GM18867 (cell line): ENCODE measurements around the gene LMLN.
"Not testable (repeated sequence)": the region's sequence is repeated elsewhere in the genome, so short reads cannot be mapped to it uniquely, and the experiment has no call there.

Experiments used
- ATAC-seq: cut with Tn5 transposase; IDR thresholded peaks from one replicate; pipeline ENCODE4 v1.9.1; 2021; ENCODE audit warnings: mild to moderate bottlenecking, moderate library complexity; ENCODE audit not compliant: unreplicated experiment

Gene LMLN

DNA sequence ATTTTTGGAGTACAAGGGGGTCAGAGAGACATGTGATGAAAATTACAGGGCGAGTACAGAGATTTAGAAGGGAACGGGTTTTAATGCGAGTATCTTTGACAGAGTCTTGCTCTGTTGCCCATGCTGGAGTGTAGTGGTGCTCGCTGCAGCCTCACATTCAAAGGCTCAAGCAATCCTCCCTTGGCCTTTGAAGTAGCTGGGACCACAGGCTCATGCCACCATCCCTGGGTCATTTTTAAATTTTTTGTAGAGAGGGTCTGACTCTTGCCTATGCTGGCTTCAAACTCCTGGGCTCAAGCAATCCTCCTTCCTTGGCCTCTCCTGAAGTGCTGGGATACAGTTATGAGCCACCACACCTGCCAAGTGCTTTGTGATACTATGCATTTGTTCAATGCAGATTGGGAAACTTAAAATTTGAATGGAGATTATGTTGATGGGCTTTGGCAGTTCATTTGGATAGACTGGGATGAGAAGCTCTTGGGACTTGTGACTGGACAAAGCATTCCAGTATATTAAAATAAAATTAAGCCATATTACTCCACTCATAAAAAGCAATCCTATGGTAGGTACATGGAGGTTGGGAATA, 4.0 kb upstream of the LMLN start:
- ATAC-seq, result no peak

DNA sequence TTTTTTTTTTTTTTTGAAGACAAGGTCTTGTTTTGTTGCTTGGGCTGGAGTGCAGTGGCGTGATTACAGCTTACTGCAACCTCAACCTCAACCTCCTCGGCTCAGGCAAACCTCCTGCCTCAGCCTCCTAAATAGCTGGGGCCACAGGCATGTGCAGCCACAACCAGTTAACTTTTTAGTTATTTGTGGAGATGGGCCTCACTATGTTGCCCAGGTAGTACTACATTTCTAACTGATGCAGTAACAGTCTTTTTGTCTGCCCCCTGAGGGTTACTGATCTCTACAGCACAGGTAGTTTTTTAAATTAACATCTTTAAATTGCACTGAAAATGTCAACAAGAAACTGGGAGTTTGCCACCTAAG, 3.4 kb upstream of the LMLN start:
- no peak for ATAC-seq

DNA sequence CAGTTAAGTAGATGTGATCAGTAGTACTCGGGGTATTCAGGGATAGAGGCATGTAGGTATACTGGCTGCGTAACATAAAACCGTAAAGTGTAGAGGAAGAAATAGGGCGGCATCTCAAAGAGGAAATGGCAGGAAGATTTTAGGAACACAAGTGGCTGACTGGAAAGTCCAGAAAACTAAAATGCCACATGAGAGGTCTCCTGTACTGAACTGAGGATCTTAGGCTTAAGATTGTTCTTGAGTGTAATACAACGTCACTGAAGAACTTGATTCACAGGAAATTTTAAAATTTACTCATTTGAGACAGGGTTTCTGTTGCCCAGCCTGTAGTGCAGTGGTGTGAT, 2.3 kb upstream of the LMLN start:
- ATAC-seq, result no peak

DNA sequence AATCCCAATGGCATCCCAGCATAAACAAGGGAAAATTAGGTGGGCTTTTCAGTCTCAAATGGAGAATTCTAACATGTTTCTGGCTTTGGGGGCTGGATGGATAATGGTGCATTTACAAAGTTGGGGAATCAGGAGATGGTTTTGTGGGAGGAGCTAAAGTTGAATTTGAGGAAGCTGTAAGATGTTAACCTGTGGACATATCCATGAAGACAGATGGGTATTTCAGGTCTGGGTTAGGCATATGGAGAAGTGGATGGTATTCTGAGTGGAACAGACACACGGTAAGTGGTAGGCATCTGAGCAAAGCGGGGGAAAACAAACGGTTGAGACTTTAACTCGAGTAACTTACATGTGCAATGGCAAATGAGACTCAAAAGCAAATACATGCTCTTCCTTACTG, 1.7 kb upstream of the LMLN start:
- ATAC-seq, result no peak

DNA sequence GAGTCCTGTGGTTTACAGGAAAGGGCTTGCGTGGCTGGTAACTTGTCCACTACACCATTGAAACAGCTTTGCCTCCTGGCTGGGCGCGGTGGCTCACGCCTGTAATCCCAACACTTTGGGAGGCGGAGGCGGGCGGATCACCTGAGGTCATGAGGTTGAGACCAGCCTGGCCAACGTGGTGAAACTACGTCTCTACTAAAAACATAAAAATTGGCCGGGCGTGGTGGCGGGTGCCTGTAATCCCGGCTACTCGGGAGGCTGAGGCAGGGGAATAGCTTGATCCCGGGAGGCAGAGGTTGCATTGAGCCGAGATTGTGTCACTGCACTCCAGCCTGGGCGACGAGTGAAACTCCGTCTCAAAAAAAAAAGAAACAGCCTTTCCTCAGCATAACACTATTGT, 1.2 kb upstream of the LMLN start:
- not testable (repeated sequence) for ATAC-seq

DNA sequence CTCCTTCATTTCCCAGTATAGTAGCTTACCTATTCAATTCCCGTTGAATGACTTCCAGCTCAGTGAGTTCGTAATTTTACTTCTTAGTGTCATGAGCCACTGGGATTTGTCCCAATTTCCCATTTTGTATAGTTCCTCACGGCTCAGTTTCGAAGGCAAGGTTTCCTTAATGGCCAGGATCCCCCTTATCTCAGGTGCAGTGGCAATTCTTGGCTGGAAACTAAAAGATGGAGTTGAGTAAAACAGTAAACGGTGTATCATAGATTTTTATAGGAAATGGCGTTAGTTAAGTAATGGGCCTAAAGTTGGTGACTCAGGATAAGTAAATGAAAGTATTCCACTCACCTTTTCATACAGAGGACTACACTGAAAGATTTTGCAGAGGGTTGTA, 522 bp upstream of the LMLN start:
- ATAC-seq, result no peak

DNA sequence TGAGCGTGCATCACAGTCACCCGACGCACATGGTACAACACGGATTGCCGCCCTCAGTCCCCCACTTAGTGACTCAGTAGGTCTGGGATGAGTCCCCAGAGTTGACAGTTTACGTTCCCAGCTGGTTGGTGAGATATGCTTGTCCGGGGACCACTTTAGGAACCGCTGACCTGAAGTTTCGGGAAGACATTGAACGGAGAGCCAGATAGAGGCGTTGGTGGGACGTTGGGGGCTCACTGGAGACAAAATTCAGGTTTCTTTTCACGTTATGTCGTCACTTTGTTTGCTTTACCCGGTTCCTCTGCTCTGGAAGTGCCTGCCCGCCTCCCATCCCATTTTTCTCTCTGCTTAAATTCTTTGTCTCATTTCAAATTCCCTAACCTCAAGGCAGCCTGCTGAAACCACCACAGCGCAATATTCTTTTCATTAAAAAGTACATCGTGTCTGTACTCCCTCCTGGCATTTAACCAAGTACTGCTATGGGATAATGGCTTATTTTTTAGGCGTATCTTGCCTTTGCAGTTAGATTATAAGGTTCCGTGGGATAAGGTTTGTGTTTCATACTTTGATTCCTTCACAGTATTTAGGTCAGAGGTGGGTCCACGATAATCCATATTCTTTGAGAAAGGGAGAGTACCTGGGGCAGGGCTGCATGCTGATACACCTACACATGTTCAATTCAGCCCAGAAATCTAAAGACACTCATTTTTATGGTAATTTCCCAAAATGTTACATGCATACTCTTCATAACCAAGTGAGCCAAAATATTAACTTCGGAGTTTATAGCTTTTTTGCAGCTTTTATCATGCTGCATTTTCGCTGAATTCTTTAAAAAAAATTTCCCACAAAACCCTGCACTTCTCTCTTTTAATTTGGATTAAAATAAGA, 921 bp downstream of the LMLN start:
- ATAC-seq, result no peak

DNA sequence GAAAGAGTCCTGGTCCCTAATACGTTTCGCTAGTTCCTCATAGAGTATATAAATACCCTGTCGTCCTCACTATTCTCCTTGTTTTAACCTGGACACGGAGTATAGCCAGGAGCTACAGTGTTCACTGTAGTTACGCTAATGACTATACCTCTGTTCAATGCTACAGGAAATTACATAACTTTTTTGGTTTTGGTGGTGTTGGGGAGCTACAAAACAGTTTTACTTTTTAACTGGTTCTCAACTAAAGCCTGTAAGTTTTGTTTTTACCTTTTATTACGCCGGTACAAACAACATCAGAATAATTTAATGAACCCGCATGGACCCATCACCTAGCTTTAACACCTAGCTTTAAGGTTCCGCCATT, 1.5 kb downstream of the LMLN start:
- no peak for ATAC-seq

DNA sequence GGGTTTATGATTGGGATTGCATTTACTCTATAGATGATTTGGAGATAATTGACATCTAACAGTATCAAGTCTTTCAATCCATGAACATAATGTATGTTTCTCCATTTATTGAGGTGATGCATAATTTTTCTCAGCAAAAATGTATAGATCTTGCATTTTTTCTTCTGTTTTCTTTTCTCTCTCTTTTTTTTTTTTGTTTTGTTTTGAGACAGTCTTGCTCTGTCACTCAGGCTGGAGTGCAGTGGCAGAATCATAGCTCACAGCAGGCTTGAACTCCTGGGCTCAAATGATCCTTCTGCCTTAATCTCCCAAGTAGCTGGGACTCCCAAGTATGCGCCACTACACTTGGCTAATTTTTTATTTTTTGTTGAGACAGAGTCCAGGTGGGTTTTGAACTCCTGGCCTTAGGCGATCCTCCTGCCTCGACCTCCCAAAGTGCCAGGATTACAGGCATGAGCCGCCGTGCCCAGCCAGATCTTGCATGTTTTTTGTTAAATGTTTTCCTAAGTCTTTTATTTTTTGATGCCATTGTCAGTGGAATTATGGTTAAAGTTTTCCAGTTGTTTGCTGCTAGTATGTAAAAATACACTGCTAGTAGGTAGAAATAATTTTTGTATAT, 3.1 kb downstream of the LMLN start:
- ATAC-seq, result no peak

DNA sequence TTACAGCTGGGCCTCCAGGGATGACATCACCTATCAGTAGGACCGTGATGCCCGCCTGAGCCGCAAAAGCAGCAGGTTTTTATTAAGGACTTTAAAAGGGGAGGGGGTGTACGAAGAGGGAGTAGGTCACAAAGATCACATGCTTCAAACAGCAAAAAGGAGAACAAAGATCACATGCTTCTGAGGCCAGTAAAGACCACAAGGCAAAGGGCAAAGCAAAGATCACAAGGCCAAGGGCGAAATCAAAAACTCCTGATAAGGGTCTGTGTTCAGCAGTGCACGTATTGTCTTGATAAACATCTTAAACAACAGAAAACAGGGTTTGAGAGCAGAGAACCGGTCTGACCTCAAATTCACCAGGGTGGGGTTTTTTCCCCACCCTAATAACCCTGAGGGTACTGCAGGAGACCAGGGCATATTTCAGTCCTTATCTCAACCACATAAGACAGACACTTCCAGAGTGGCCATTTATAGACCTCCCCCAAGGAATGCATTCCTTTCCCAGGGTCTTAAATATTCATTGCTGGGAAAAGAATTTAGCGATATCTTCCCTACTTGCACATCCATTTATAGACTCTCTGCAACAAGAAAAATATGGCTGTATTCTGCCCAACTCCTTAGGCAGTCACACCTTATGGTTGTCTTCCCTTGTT, 7.4 kb downstream of the LMLN start:
- not testable (repeated sequence) for ATAC-seq

DNA sequence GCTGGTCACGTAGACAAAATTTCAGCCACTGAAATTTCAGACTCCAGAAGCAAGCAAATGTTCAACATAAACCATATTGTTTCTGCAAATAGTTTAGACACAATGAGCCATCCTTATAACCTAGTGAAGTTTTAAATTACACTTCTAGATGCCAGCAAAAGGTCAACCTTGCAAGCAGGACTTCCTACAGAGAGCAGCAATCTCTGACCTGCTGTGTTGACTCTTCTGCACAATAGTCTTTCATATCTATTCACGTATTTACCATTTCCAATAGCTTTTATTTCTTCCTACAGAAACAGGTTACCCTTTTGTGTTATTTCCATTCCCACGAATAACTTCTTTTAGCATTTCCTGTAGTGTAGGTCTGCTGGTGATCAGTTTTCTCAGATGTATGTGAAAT, 10.6 kb downstream of the LMLN start:
- no peak for ATAC-seq

DNA sequence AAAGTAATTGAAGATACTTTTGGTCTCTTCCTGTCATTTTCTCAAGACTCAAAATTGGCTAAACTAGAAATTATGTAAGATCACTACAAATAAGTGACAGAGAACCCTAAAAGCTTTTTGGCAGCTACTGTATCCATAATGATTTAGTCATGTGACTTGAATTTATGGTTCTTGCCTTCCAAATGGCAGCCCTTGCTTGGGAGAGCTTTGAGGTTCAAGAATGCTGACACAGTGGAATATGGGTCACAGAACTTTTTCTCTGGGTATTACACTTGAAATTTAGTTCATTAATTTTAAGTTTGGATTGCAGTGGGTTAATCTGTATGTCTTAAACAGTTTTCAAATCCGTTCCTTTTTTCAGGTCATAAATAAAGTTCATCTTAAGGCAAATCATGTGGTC, 14.0 kb downstream of the LMLN start:
- no peak for ATAC-seq

DNA sequence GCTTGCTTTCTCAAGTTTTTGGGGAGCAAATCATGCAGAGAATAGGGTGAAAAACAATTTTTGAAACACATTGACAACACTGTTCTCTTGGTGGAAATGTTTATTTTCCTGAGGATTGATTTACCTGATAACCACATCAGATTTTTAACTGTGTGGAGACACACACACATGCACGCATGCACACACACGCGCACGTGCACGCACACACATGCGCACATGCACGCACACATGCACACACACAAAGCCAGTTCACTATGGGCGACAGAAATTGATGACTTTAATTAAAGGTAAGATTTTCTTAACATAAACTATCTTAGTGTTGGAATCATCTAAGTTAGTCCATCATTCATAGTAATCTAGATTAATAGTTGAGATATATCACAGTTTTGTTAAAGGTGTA, 15.3 kb downstream of the LMLN start:
- no peak for ATAC-seq

DNA sequence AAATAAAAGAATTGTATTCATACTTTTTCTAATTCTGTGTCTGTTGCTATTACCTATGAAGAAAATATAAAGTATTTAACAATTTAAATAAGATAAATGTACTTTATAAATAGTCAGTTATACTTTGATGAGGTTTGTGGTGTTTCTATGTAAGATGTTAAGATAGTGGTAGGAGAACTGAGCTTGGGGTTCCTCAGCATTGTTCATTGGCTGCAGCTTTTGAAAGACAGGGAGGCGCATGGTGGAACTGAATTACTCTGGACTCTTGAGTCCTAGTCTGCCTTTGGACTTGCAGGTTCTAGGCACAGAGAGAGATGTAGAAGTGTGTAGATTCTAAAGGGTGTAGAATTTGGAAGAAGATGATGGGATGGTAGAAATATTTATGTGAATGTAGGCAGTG, 23.1 kb downstream of the LMLN start:
- no peak for ATAC-seq

DNA sequence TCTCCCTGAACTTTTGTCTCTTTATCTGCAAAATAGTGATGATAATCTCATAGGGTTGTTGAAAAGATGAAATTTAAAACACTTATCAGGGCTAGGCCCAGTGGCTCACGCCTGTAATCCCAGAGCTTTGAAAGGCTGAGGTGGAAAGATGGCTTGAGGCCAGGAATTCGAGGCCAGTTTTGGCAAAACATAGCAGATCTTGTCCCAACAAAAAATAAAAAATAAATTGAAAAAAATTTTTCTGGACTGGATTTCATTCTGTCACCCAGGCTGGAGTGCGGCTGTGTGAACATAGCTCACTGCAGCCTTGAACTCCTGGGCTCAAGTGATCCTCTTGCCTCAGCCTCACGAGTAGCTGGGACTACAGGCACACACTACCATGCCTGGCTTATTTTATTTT, 29.6 kb downstream of the LMLN start:
- ATAC-seq, result no peak

DNA sequence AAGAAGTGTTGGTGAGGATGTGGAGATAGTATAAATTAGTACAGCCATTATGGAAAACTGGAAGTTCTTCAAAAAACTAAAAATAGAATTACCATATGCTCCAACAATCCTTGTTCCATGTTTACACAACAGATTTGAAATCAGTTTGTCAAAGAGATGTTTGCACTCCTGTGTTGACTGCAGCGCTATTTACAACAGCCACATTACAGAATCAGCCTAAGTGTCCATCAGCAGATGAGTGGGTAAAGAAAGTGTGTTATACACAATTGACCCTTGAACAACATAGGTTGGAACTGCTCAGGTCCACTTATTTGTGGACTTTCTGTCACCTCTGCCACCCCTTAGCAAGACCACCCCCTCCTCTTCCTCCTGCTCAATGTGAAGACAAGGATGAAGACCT, 34.7 kb downstream of the LMLN start:
- ATAC-seq, result no peak

DNA sequence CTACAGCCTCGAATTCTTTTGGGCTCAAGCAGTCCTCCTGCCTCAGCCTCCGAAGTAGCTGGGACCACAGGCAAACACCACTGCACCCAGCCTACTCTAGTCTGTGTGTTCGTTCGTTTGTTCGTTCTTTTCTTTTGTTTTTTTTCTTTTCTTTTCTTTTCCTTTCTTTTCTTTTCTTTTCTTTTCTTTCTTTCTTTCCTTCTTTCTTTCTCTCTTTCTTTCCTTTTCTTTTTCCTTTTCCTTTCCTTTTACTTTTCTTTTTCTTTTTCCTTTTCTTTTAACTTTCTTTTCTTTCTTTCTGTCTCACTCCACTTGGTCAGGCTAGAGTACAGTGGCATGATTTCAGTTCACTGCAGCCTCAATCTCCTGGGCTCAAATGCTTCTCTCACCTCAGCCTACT, 36.8 kb downstream of the LMLN start:
- no peak for ATAC-seq

DNA sequence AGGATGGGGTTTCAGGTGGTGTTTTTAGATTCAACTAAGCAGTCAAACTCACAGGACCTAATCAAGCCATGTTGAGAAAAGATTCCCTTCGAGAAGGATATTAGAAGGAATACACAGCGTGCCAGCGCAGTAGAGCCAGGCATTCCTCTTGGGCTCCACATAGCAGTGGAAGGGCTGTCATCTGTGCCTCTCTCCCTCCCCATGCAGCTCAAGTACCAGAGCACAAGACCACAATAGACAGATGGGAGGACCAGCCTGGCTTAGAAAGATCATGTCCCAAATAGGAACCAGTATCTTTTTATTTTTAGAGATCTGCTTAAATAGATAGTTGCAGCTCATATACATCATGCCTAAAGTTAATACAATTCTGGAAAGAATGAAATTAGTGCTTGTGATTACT, 37.9 kb downstream of the LMLN start:
- ATAC-seq, result no peak

DNA sequence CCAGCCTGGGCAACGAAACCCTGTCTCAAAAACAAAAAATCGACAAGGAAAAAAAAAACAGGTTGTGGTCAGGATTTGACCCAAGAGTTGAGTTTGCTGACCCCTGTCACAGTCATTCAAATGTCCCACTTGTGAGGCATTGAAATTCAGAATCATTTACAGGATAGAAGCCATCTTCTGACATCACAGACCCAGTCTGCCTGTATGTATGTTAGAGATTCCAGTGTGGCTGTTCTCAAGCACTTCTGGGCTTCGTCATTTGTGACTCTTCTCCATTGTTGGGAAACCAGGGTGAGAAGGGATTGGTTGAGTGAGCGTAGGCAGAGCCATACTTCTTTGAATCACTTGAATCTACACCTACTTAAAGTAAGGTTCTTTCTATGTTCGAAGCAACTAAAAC, 57.1 kb downstream of the LMLN start:
- no peak for ATAC-seq

DNA sequence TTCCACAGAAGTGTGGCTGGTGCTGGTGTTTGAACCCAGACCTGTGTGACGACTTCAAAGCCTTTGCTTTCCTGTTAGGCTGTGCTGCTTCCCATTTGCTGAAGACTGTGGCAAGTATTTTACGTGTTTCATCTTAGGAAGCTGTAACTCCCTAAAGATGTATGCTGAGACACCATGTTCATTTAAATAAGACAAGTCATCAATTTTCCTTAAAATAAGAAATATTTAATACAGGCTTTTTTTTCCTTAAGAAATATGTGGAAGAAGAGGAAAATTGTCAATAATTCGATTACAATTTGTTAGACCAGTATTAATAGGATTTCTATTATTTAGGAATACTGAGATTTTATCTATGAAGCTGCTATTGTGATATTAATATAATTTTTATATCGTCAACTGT, 58.4 kb downstream of the LMLN start:
- ATAC-seq, result no peak

DNA sequence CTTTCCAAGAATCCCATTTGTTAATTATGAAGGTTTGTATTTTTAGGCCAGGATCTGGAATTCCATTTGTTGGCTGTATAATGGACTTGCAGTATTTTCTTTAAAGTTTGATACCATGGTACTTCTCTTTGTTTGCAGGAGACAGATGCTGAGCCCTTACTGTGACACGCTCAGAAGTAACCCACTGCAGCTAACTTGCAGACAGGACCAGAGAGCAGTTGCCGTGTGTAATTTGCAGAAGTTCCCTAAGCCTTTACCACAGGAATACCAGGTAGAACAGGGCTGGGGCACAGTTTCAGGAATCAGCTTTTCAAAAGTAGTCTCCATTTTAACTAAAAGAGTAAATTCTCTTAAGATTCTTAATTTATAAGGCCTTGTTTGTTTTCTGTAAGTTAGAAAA, 59.1 kb downstream of the LMLN start:
- no peak for ATAC-seq

DNA sequence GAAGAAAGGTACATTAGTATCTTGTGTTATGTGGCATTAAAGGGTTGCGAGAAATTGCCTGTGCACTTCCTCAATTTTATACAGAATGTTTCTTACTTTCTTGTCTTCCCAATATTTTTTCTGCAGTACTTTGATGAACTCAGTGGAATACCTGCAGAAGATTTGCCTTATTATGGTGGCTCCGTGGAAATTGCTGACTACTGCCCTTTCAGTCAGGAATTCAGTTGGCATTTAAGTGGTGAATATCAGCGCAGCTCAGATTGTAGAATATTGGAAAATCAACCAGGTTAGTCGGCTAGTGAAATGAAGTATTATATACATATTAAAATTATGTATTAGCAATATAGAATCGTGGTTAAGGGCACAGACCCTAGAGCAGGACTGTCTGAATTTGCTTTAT, 61.3 kb downstream of the LMLN start:
- no peak for ATAC-seq
